ENCODE data around the gene FLG2. TPM values are rescaled to one million over a fixed set of nuclear protein-coding genes. Genes with fewer than 3 reads are reported as not detected.

FLG2 gene
- total RNA-seq (under 1 TPM in 1 of 5 donors, not detected in 4; 0.37 TPM), polyA plus RNA-seq (under 1 TPM in 2 of 3 donors, not detected in 1; 0.03 to 0.15 TPM)
- long read RNA-seq, donor 1 = 0 reads
- long read RNA-seq, donor 2 = 0 reads
- long read RNA-seq, donor 3 = 0 reads
- long read RNA-seq, donor 4 = 0 reads
- long read RNA-seq, donor 5 = 0 reads
- long read RNA-seq, donor 6 = 0 reads
- long read RNA-seq, donor 7 = 0 reads
- long read RNA-seq, donor 8 = 0 reads
- long read RNA-seq, donor 9 = 0 reads
- long read RNA-seq, donor 10 = 0 reads

DNA sequence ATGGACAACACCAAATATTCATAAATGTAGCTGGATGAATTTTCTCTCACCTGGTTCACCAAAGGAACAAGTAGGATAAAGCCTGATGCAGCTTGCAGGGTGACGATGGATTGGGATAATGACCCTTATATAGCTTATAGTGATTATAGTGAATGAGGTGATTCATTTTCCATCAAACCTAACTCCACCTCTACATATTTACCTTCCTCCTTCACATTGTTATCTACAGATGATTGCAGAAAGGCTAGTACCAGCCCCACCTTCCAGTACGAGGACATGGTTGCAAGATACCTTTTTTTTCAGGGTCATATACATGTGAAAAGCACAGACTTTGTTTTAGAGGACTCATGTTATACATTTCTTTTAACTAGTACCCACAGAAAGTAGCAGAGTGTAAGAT lies at the start of gene FLG2:
FLG2 (minus strand) TSS at position 101 of the 400 bp plus-strand sequence. CDS start 1,122 bp downstream, outside the sequence.
- 31 to 56% (median 43%) methylated on average over 2 of the region's 2 CpGs for WGBS, 5 donors
- H3K36me3 ChIP-seq = no peaks in the 10 kb centered on the region
- intact Hi-C loops (cut with DNase I; ENCODE audit: low total_unique reads) = no loop called here
- no peak within 1 kb of the TSS for H3K27ac ChIP-seq
- TF ChIP-seq EP300 (IDR thresholded peaks at IDR 0.05) = no peak
- TF ChIP-seq POLR2AphosphoS5 (IDR thresholded peaks at IDR 0.05) = no peak
- no peak for TF ChIP-seq POLR2A (IDR thresholded peaks at IDR 0.05)
- TF ChIP-seq, protein P1, sequence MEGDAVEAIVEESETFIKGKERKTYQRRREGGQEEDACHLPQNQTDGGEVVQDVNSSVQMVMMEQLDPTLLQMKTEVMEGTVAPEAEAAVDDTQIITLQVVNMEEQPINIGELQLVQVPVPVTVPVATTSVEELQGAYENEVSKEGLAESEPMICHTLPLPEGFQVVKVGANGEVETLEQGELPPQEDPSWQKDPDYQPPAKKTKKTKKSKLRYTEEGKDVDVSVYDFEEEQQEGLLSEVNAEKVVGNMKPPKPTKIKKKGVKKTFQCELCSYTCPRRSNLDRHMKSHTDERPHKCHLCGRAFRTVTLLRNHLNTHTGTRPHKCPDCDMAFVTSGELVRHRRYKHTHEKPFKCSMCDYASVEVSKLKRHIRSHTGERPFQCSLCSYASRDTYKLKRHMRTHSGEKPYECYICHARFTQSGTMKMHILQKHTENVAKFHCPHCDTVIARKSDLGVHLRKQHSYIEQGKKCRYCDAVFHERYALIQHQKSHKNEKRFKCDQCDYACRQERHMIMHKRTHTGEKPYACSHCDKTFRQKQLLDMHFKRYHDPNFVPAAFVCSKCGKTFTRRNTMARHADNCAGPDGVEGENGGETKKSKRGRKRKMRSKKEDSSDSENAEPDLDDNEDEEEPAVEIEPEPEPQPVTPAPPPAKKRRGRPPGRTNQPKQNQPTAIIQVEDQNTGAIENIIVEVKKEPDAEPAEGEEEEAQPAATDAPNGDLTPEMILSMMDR (IDR thresholded peaks at IDR 0.05) = no peak
- no peak for DNase-seq
- H3K4me1 ChIP-seq = no peaks in the 10 kb centered on the region
- no peaks in the 10 kb centered on the region for H3K9me3 ChIP-seq
- no peaks in the 10 kb centered on the region for H3K27me3 ChIP-seq
- H3K4me3 ChIP-seq = no peak within 1 kb of the TSS

DNA sequence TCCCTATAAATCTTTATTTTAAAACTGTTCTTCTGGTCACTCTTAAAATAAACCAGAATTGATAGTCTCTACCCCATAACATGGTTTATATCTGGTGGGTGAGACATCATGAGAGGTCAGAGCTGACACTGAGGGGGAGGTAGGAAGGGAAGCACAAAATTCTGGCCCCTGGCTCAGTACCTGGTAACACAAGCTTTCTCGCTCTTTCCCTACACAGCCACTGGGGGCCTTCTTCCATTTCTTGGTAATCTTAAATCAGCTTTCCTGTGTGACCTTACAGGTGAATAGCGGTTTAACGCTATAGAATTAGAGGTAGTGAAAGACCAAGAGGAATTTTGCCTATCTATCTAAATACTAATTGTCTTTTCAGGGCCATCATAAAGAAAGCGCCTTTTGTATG lies 48.9 kb upstream of the FLG2 start:
- Histone ChIP-seq H3K36me3 (no peaks in the 10 kb centered on the region), H3K27me3 (no peaks in the 10 kb centered on the region), H3K4me1 (no peaks in the 10 kb centered on the region), H3K9me3 (no peaks in the 10 kb centered on the region), H3K27ac (no peak overlapping the region), H3K4me3 (no peak overlapping the region)
- no peak for TF ChIP-seq POLR2AphosphoS5 (IDR thresholded peaks at IDR 0.05)
- TF ChIP-seq, protein P1 (IDR thresholded peaks at IDR 0.05) = no peak
- no peak for TF ChIP-seq POLR2A (IDR thresholded peaks at IDR 0.05)
- no peak for TF ChIP-seq EP300 (IDR thresholded peaks at IDR 0.05)
- DNase-seq = no peak
- intact Hi-C loops (cut with DNase I; ENCODE audit: low total_unique reads) = no loop called here
- 87 to 91% (median 89%) methylated on average over 4 of the region's 4 CpGs for WGBS, 5 donors

DNA sequence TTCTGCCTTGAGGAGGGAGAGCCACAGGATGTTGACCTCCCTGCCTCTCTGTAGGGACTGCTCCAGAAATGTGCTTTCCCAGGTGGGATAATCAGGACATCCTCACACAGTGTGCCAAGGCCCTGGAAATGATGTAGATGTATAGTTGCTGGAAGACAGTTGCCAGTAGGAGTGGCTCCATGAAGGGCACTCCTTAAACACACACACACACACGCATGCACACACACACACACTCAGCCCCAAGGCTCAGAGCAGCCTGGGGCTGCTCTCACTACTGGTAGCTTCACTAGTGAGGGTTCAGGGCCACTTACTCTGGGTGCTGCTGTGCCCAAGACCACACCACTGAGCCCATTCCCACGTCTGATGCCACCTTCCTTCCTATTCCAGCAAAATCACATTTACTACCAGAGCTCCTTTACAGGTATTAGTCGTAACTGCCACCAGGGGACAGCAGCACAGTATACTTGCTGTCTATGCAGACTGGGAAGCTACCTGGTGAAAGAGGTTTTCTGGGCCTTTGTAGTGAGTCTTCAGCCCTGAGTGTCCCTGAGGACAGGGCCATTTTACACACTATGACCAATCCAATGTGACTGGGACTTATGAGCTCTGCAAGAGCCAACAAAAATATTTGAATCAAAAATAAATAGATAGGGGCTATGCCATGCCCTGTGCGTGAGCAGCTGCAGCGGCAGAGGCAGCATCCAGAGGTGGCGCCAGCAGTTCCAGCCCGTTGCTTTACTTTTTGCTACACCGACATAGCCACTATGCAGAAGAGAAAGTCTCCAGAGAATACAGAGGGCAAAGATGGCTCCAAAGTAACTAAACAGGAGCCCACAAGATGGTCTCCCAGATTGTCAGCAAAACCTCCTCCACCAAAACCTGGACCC lies 39.2 kb upstream of the FLG2 start:
- Histone ChIP-seq H3K9me3 (no peaks in the 10 kb centered on the region), H3K4me1 (no peaks in the 10 kb centered on the region), H3K4me3 (no peak overlapping the region), H3K27me3 (no peaks in the 10 kb centered on the region), H3K27ac (no peak overlapping the region), H3K36me3 (no peaks in the 10 kb centered on the region)
- WGBS, 5 donors = 20 to 31% (median 29%) methylated on average over 8 of the region's 8 CpGs
- intact Hi-C loops (cut with DNase I; ENCODE audit: low total_unique reads) = no loop called here
- TF ChIP-seq POLR2AphosphoS5 (IDR thresholded peaks at IDR 0.05) = no peak
- TF ChIP-seq, protein P1 (IDR thresholded peaks at IDR 0.05) = peak in 2 of 7 experiments; percentile 10 to 35
- no peak for TF ChIP-seq POLR2A (IDR thresholded peaks at IDR 0.05)
- no peak for TF ChIP-seq EP300 (IDR thresholded peaks at IDR 0.05)
- DNase-seq = peak in 1 of 2 donors; percentile 51

DNA sequence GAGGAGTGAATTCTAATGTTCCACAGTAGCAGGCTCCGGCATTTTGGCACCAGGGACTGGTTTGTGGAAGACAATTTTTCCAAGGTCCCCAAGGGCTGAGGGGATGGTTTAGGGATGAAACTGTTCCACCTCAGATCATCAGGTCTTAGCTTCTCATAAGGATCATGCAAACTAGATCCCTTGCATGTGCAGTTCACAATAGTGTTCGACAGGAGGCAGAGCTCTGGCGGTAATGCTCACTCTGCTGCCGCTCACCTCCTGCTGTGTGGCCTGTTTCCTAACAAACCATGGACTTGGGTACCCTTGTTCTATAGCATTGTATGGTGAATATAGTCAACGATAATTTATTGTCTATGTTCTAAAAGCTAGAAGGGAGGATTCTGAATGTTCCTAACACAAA lies 37.7 kb upstream of the FLG2 start:
- no peaks in the 10 kb centered on the region for H3K4me1 ChIP-seq
- H3K27ac ChIP-seq = no peak overlapping the region
- no peaks in the 10 kb centered on the region for H3K36me3 ChIP-seq
- TF ChIP-seq POLR2A (IDR thresholded peaks at IDR 0.05) = no peak
- TF ChIP-seq, protein P1 (IDR thresholded peaks at IDR 0.05) = no peak
- TF ChIP-seq EP300 (IDR thresholded peaks at IDR 0.05) = no peak
- TF ChIP-seq POLR2AphosphoS5 (IDR thresholded peaks at IDR 0.05) = no peak
- intact Hi-C loops (cut with DNase I; ENCODE audit: low total_unique reads) = no loop called here
- H3K27me3 ChIP-seq = no peaks in the 10 kb centered on the region
- H3K4me3 ChIP-seq = no peak overlapping the region
- 73 to 83% (median 76%) methylated on average over 5 of the region's 5 CpGs for WGBS, 5 donors
- no peaks in the 10 kb centered on the region for H3K9me3 ChIP-seq
- no peak for DNase-seq
